Measurements from ENCODE around the gene GALNT7.

DNA sequence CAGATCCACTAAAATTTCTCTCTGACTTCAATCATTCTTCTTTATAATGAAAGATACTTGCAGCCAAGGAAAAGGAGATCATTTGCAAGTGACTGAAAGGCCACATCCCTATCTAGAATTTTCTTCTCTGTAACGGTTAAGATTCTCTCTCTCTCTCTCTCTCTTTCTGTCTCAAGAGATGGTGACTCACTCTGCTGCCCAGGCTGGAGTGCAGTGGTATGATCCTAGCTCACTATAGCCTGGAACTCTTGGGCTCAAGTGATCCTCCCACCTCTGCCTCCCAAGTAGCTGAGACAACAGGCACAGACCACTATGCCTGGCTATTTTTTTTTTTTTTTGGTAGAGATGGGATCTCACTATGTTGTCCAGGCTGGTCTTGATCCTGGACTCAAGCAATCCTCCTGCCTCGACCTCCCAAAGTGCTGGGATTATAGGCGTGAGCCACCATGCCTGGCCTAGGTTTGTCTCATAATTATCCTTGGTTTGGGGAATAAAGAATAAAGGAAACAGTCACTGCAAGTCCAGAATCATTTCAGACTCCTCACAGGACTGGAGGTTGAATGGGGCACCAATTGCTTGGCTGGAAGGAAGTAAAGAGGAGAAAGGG is 33.3 kb upstream of the GALNT7 start:
- TF ChIP-seq, protein P1, sequence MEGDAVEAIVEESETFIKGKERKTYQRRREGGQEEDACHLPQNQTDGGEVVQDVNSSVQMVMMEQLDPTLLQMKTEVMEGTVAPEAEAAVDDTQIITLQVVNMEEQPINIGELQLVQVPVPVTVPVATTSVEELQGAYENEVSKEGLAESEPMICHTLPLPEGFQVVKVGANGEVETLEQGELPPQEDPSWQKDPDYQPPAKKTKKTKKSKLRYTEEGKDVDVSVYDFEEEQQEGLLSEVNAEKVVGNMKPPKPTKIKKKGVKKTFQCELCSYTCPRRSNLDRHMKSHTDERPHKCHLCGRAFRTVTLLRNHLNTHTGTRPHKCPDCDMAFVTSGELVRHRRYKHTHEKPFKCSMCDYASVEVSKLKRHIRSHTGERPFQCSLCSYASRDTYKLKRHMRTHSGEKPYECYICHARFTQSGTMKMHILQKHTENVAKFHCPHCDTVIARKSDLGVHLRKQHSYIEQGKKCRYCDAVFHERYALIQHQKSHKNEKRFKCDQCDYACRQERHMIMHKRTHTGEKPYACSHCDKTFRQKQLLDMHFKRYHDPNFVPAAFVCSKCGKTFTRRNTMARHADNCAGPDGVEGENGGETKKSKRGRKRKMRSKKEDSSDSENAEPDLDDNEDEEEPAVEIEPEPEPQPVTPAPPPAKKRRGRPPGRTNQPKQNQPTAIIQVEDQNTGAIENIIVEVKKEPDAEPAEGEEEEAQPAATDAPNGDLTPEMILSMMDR (IDR thresholded peaks at IDR 0.05; ENCODE audit: low read depth, low read length), result no peak
- TF ChIP-seq POLR2A (IDR thresholded peaks at IDR 0.05; ENCODE audit: extremely low read depth, insufficient read length), result no peak
